Activated CD4-positive, CD25-positive, alpha-beta regulatory T cell treated with anti-CD3 and anti-CD28 coated beads, Interleukin-2, amount 50 U/mL, for 24 hours (primary cell): ENCODE results near the gene KLHDC9.
"Not testable (repeated sequence)": the region's sequence is repeated elsewhere in the genome, so short reads cannot be mapped to it uniquely, and the experiment has no call there.

ENCODE experiments used
- ATAC-seq, 2 donors: fragments of 150-1000 bp; cut with Tn5 transposase; one replicate each; pipeline ENCODE4 v1.10.0; 2021; ENCODE audit warnings: mild to moderate bottlenecking in 1 of 2, moderate library complexity in 1 of 2

Gene KLHDC9, protein sequence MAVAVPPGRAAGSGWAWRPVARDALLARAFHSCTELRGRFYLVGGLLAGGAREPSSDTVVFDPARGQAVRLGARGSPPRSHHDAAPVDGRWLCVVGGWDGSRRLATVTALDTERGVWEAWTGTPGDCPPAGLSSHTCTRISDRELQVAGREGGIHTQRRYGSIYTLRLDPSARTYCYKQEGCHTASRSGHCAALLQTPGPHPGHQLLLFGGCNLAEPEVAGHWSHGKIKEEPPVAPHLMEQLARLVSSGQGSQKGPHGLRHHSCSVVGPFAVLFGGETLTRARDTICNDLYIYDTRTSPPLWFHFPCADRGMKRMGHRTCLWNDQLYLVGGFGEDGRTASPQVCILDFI

DNA sequence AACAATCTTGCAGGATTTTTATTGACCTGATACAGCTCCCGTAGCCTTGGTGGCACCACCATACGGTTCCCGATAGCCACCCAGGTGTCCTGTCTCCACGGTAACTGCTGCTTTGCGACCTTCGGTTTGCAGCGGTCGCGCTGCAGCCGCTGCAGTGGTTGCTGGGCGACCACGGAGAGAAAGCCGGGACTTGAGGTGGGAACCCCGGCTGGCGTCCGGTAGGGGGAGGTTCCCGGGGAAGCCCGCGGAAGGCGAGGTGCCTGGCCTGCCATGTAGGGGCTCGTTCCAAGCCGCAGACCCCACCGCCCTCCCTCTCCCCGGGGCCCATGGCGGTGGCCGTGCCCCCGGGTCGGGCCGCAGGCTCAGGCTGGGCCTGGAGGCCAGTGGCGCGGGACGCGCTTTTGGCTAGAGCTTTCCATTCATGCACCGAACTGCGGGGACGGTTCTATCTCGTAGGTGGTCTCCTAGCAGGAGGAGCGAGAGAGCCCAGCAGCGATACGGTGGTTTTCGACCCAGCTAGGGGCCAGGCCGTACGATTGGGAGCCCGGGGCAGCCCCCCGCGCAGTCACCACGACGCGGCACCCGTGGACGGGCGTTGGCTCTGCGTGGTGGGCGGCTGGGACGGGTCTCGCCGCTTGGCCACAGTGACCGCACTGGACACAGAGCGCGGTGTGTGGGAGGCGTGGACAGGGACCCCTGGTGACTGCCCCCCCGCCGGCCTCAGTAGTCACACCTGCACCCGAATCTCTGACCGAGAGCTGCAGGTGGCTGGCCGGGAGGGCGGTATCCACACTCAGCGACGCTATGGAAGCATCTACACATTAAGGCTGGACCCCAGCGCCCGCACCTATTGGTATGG, at the start of gene KLHDC9:
TSS of gene KLHDC9 (plus strand) at position 152 of the 859 bp plus-strand sequence. CDS start at position 327, 175 bp downstream.
- ATAC-seq: peak; percentile 78 to 81

DNA sequence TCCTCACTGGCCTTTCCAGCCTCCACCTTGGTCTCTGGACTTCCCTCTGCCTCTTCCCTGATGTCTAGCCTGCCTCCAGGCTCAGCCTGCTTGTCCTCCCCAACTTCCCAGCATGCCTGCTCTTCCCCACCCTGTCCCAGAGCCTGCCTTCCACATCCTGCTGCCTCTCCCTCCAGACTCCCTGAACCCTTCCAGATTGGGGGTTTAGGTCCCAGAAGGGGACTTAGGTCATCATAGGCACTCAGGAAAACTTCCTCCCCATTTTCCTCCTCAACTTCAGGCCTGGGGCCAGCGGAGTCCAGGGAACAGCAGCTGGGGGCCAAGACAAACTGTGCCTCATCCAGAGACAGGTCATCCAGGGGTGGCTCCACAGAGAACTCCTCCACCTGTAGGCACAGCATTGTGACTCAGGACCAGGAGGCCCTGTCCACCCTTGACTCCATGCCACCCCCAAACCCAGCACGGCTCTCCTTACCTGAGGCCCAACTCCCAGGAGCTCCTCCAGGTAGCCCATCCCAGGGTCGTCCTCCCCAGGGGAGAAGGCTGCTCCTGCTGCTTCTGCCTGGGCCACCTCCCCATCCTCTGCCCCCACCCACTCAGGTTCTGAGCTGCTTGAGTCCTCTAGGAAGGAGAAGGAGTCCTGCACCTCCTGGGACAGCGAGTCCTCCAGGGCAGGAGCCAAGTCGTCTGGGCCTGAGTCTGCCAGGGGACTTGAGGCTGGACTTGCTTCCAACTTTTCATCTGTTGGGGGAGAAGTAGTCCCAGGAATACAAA, 49.0 kb upstream of the KLHDC9 start:
- no peak for ATAC-seq

DNA sequence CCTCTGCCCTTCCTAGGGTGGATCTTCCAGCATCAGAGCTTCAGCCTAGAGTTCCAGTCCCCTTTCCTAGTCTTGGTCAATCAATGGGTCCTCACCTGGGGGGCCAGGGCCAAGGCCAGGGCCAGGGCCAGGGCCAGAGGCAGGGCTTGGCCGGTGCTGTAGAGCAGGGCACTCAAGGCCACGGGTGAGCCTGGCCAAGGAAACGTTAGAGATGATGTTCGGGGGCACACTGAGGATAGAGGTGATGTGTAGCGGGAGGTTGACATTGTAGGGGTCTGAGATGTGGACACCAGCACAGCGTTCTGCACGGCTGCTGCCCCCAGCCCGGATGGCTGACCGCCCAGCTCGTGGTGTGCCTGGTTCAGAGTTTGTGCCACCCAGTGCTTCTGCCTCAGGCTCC, 46.9 kb upstream of the KLHDC9 start:
- no peak for ATAC-seq

DNA sequence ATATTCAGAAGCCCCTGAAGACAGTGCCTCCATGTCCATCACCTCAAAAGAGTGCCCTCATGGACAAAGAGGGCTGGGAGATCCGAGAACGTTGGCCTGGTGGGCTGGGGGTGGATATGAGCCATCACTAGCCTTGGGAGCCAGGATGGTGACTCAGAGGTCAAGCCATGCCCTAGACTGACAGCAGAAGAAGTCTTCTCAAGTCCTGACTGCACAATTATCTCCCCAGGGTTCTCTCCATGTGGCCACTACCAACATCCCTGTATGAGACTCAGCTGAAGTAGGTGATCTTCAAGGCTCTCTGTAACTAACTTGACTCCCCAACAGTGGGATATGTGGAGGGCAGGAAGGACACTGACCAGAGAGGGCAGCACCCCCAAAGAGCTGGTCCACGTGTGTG, 45.3 kb upstream of the KLHDC9 start:
- no peak for ATAC-seq

DNA sequence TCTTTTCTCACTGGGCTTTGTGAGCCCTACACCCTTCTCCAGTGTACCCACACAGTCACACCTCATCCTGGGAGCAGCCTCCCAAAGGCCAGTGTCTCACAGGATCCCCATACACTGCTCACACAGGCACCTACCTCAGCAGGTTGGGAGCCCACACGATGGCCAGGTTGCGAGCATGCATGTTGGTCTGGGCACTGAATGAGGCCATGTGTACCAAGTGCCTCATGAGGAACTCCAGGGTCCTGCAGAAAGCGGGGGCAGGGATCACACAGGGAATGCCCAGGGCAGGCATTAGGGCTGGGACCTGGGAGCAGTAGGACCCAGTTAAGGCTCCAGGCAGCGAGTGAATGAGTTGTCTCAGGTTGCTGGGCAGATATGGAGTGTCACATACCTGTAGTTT, 43.9 kb upstream of the KLHDC9 start:
- no peak for ATAC-seq

DNA sequence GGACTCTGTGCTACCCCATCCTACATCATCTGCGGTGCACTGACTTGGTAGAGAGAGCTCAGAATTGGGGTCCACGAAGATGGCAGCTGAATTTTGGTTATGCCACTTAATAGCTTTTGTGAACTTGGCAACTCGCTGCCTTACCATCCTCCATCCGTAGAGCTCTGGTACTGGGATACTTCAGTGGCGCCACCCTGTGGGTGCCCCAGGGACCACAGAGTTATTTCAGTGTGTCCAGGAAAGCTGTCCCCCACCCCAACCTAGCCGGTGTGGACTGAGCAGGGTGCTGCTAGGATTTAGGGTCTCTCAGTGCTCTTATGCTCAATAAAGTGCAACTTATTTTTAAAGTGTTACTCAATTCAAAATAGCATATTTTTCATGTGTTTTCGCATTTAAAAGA, 43.4 kb upstream of the KLHDC9 start:
- no peak for ATAC-seq

DNA sequence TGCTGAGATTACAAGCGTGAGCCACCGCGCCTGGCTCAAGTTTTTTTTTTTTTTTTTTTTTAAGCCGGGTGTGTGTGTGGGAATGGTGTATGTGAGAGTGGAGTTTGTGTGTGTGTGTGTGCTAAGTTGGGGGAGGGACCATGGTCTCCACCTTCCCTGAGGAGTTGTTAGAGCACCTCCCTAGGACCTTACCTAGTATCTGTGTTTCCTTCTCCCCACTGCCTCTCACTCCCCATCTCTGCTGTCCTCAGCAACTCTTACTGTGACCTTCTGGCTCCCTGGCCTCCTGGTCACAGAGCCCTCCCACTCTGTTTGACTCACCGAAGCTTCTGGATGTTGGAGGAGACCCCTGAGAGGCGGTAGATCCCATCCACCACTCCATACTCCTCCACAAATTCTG, 38.9 kb upstream of the KLHDC9 start:
- ATAC-seq: no peak

DNA sequence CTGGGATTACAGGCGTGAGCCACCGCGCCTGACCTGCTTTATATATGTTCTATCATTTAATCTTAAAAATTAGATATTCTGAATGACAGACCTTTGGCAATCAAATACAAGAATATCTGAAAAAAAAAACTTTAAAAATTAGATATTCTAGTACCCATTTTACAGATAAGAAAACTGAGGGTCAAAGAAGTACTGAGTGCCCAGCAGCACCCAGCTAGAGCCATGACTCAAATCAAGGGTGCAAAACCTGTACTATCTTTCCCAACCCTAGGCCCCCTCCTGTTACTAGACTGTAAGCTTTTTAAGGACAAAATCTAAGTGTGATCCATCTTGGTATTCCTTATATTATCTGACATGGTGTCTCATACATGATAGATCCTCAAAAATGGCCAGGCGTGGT, 36.7 kb upstream of the KLHDC9 start:
- ATAC-seq: no peak

DNA sequence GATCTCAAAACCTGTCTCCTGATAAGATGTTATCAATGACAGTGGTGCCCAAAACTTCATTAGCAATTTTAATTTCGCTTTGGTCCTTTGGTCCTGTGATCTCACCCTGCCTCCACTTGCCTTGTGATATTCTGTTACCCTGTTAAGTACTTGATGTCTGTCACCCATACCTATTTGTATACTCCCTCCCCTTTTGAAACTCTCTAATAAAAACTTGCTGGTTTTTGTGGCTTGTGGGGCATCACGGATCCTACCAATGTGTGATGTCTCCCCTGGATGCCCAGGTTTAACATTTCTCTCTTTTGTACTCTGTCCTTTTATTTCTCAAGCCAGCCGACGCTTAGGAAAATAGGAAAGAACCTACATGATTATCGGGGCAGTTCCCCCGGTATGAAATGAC, 34.2 kb upstream of the KLHDC9 start:
- not testable (repeated sequence) for ATAC-seq

DNA sequence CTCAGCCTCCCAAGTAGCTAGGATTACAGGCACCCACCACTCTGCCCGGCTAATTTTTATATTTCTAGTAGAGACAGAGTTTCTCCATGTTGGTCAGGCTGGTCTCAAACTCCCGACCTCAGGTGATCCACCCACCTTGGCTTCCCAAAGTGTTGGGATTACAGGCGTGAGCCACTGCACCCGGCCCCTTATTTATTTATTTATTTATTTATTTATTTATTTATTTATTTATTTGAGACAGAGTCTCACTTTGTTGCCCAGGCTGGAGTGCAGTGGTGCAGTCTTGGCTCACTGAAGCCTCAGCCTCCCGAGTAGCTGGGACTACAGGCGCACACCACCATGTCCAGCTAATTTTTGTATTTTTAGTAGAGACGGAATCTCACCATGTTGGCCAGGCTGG, 32.5 kb upstream of the KLHDC9 start:
- not testable (repeated sequence) for ATAC-seq

DNA sequence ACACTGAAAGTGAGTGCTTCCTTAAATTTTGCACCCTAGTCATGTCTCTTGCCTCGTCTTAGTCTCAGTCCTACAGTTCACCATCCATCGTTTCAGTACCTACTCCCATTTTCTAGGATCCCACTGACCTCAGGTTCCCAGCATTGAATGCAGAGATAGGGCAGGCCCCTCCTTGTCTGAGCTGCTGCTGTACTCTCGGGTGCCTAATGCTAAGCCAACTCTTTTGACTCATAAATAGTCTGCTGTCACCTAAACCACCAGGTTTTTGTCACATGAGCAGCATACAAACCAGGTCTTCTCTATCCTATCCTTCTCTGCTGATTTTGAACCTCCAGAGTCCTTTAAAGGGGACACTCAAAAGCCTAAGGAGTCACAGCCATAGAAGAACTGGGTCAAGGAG, 31.5 kb upstream of the KLHDC9 start:
- peak; percentile 56 to 63 for ATAC-seq

DNA sequence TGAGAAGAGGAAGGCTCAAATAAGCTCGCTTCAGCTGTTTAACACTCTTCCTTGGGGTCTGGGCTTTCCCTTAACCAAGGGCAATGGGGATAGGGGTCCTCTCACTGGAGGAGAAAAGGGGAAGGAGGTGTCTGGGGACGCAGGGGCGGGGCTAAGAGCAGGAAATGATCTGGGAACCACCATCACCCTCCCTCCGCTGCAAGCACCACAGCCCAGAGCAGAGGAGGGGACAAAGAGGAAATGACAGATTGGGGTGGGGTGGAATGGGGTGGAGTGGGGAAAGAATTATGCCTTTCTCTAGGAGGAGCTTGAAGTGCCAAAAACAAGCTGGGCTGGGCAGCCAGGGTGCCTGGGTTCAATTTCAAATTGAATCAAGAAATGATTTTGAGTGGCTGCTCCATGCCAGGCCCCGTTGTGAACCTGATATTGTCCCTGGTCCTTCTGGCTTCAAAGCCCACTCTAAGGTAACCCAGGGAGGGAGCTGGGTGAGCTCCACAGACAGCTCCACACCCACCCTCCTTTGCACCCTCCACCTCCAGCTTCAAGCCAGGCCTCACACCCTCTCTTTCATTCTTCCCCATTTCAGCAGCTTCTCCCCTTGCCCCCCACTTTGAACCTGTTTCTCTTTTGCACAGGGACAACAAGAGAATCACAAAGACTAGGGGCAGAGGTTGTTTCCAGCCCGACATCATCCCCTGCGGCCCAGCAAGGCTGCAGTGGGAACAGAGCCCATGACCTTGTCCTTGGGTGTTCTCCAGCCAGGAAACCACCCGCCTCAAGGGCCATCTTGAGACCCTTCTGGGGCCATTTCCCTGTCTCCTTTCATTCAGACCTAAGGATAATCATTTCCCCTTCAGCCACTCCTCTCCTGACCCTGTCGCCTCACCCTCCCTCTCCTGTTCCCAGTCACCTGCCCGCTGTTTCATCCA, 29.6 kb upstream of the KLHDC9 start:
- ATAC-seq: peak; percentile 68 to 69

DNA sequence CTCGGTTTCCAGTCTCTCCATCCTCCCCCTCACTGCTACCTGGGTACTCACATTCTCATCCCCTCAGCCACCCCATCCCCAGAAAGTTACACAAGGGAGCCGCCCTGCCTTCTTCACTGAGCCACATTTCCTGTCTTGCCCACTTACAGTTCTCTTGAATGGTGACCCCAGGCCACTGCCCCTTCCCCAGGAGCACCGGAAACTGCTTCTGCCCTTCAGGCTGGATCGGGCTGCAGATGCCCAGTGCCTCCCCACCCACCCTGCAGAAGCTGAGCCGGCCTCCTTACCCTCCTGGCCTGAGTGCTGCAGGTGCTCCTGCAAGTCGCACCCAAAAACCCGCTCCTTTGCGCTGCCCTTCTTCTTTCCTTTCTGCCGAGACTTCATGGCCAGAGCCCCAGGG, 28.9 kb upstream of the KLHDC9 start:
- ATAC-seq: no peak

DNA sequence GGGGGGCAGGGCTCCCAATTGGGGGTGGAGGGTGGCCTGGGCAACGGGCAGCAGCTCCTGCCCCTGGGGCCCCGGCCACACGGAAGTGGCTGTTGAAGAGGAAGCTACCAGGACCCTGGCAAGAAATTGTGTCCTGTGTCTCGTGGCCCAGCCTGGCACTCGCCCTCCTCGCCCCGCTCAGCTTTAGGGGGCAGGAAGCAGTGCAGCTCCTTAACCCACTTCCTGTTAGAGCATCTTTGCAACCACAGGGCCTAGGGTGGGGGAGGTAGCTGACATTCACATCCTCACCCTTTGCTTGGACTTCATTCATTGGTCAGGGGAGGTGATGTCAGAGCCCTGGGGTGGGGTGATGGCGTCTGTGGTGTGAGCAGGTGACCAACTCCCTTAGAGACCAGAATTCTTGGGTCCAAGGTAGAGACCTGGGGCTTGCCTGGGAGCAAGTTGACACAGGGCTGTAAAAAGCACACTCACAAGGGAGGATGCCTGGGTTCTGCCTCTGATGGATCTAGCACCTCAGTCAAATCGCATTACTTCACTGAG, 28.4 kb upstream of the KLHDC9 start, which contains the start of gene ARHGAP30:
TSS of gene ARHGAP30 (minus strand) at position 161 of the 540 bp plus-strand sequence. CDS start 267 bp downstream, outside the sequence.
- peak; percentile 77 to 81 for ATAC-seq

DNA sequence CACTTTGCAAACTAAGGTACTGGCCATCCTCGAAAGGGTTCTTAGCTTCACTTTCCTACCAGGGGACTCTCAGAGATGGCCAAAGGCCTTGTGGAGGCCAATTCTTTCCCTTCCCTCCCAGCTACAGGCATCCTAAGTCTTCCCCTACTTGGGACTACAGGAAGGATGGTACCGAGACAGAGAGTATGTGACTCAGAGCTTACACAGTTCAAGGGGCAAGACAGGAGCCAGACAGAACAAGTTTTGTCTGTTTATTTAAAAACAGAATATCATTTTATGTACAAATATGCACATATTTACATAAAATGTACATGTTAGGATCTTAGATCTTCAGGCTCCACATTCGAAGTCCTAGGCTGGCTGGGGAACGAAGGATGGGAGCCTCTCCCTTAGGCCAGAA, 27.4 kb upstream of the KLHDC9 start:
- no peak for ATAC-seq

DNA sequence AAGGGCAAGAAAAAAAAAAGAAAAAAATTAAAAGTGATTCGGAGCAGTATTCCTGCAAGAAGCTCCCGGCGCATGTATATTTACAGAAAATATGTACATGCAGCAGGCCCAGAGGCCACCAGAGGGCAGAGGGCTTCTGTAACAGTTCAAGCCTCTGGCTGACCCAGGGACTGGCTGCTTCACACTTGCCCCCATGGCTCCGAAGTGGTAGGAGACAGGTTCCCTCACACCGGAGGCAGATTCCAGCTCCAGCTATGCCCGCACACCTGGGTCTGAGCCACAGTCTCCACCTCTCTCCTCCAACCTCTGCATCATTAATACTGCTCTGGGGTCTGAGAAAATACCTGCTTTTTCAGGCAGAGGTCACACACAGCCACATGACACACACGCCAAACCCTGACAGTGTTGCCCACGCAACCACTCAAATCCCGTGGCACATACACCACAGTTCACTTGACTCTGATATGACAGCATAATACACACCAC, 26.2 kb upstream of the KLHDC9 start:
- ATAC-seq: no peak

DNA sequence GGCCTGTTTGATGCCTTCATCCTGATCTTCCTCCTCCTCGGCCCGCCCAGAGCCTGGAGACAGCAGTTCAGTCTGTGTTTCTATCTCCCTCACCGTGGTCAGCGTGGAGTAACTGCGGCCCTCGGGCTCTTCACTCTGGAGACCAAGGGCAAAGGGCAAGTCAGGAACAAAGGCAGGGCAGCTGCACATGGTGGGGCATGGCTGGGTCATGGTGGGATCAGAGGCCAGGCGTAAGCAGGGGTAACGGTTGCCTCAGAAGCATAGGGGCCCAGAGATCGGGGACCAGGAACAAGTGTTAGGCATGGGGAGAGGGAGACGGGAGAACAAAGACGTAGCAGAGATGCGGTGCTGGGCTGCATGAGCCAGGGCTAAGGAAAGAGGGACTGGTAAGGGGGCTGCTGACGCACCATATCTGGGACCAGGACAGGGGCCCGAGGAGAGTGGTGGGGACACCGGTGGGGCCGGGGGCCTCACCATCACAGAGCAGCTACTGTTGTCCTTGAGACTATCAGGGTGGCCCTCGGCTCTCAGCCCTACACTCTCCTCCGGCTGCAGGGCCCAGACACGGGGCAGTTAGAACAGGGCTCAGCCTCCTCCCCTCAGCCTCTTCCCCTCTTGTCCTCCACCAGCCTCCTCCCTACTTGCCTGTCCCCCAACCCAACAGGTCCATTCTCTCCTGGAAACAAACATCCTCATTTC, 25.3 kb upstream of the KLHDC9 start:
- ATAC-seq: no peak

DNA sequence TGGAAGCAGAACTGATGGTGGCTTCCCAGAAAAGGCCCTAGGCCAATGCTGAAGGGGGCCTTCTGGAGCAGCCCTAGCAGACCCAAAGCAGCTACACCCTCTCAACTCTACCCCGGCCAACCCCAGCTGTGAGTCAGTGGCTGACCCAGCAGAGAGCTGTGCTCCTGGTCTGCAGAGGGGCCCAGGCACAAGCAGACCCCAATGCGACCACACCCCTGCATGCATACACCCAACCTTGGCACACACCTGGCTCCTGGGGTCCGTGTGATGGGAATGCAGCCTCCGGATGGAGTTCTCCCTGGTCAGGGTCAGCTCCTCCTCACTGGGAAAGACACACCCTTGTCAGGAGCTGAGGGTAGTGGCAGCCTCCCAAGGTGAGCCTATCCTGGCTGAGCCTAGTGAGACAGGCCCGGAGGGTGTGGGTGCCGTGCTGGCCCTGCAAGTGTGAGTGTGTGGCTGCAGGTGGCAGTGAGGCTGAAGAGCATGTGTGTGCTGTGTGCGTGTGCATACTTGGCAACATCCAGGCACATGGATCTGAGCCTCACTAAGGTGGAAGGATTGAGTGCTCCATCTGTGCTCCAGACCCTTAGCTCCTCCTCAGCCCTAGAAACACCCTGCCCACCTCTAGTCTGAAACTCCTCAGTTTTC, 24.6 kb upstream of the KLHDC9 start:
- no peak for ATAC-seq

DNA sequence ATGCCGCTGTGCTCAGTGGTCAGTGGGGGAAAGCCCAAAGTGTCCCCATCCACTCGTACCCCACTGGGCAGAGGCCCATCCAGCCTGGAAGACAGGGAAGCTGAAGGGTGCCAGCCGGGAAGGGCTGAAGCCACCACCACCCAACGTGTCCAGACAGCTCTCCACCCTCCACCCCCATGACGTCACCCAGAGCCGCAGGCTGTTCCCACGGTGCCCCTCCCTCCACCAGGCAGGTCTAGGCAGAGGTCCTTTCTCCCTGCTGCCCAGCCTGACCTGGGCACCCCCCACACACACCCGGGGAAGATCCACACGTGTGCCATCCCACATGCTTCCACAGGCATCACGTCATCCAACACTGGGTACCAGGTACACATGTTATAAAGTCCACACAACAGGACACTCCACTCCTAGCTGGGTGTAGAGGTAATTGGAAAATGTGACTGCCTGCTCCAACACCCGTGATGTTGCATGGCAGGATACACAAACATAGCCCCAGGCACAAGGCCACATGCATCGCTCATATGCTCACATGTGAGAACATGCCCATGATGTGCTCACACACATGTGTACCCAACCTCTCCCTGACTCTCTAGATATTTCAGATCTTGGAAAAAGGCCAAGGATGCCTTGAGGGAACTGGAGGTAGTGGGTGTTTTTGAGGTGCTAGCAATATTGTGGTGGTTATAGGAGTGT, 23.3 kb upstream of the KLHDC9 start:
- ATAC-seq: no peak

DNA sequence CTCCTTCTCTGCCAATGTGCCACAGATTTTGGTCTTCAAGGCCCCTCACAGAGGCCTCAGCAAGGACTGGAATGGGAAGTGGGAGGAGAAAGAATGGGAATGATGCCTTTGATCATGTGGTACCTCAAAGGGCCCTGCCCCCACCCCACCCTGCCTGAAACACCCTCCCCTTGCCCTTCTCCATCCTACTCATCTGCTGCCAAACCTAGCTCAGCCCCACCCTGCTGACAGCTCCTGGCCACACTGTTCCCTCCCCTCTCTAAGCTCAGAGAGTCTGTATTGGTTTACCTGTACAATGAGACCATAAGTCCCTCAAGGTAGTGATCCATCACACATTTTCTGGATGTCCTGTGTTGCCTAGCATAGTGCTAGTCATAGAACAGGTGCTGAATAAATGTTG, 21.8 kb upstream of the KLHDC9 start:
- ATAC-seq: no peak
